H9 (cell line): ENCODE measurements around the gene EFCAB10. TPM values are rescaled to one million over a fixed set of nuclear protein-coding genes. Genes with fewer than 3 reads are reported as not detected.
A peak's percentile ranks its signal among the peaks of the same experiment; 100 is the strongest.

Source experiments
- DNase-seq: peaks from one replicate; pipeline ENCODE4 v3.0.0-alpha.2; 2017
- H2AFZ ChIP-seq: one replicate; pipeline ENCODE4 v1.6.1; 2013; ENCODE audit warnings: mild to moderate bottlenecking, low read length, control low read depth, moderate library complexity
- H2AK5ac ChIP-seq: 2 replicates; pipeline ENCODE4 v1.6.1; 2013; ENCODE audit warnings: low read length, control low read depth, mixed read lengths; ENCODE audit not compliant: insufficient read length
- H2BK120ac ChIP-seq: one replicate; pipeline ENCODE4 v1.6.1; 2013; ENCODE audit warnings: low read depth, mild to moderate bottlenecking, low read length, control low read depth, inconsistent platforms; ENCODE audit not compliant: poor library complexity, severe bottlenecking
- H2BK12ac ChIP-seq: 2 replicates; pipeline ENCODE4 v1.6.1; 2013; ENCODE audit warnings: low read length, control low read depth, mixed read lengths, low read depth; ENCODE audit not compliant: insufficient read length
- H2BK15ac ChIP-seq: 2 replicates; pipeline ENCODE4 v1.6.1; 2013; ENCODE audit warnings: low read depth, low read length, control low read depth
- H2BK20ac ChIP-seq: one replicate; pipeline ENCODE4 v1.6.1; 2013; ENCODE audit warnings: low read depth, mild to moderate bottlenecking, low read length, control low read depth, inconsistent platforms; ENCODE audit not compliant: poor library complexity, severe bottlenecking
- H2BK5ac ChIP-seq: 2 replicates; pipeline ENCODE4 v1.6.1; 2013; ENCODE audit warnings: low read length, control low read depth, mixed read lengths; ENCODE audit not compliant: insufficient read length
- H3K14ac ChIP-seq: 2 replicates; pipeline ENCODE4 v1.6.1; 2013; ENCODE audit warnings: low read length, control low read depth; ENCODE audit not compliant: insufficient read depth
- H3K18ac ChIP-seq: 2 replicates; pipeline ENCODE4 v1.6.1; 2013; ENCODE audit warnings: low read depth, mild to moderate bottlenecking, mixed read lengths, low read length, control low read depth; ENCODE audit not compliant: insufficient read length
- H3K23ac ChIP-seq: 2 replicates; pipeline ENCODE4 v1.6.1; 2013; ENCODE audit warnings: low read length, control low read depth, mixed read lengths, low read depth; ENCODE audit not compliant: insufficient read length
- H3K23me2 ChIP-seq: 2 replicates; pipeline ENCODE4 v1.6.1; 2013; ENCODE audit warnings: low read depth, mild to moderate bottlenecking, mixed read lengths, low read length, control low read depth; ENCODE audit not compliant: insufficient read length, poor library complexity, severe bottlenecking
- H3K27ac ChIP-seq: 2 replicates; pipeline ENCODE4 v1.5.1; 2013; ENCODE audit warnings: low read length, control low read depth, mixed read lengths, low read depth; ENCODE audit not compliant: insufficient read length
- H3K27me3 ChIP-seq: 2 replicates; pipeline ENCODE4 v1.6.1; 2013; ENCODE audit warnings: low read length, control low read depth, inconsistent platforms; ENCODE audit not compliant: insufficient read depth
- H3K4ac ChIP-seq: 2 replicates; pipeline ENCODE4 v1.6.1; 2013; ENCODE audit warnings: low read depth, mild to moderate bottlenecking, control low read depth, inconsistent platforms, low read length, moderate library complexity
- H3K4me1 ChIP-seq: 2 replicates; pipeline ENCODE4 v1.6.1; 2013; ENCODE audit warnings: low read length, control low read depth, inconsistent platforms; ENCODE audit not compliant: insufficient read depth
- H3K4me2 ChIP-seq: 2 replicates; pipeline ENCODE4 v1.6.1; 2013; ENCODE audit warnings: low read length, control low read depth, mixed read lengths; ENCODE audit not compliant: insufficient read length, insufficient read depth
- H3K56ac ChIP-seq: 2 replicates; pipeline ENCODE4 v1.6.1; 2013; ENCODE audit warnings: low read depth, mild to moderate bottlenecking, mixed read lengths, low read length, control low read depth; ENCODE audit not compliant: insufficient read length
- H3K79me1 ChIP-seq: 2 replicates; pipeline ENCODE4 v1.6.1; 2013; ENCODE audit warnings: low read depth, mild to moderate bottlenecking, moderate library complexity, low read length, control low read depth, inconsistent platforms; ENCODE audit not compliant: insufficient read depth, poor library complexity, severe bottlenecking
- H3K79me2 ChIP-seq: 2 replicates; pipeline ENCODE4 v1.6.1; 2013; ENCODE audit warnings: low read length, control low read depth, inconsistent platforms; ENCODE audit not compliant: insufficient read depth
- H3K9ac ChIP-seq: 2 replicates; pipeline ENCODE4 v1.6.1; 2013; ENCODE audit warnings: low read length, control low read depth, mixed read lengths; ENCODE audit not compliant: insufficient read length; ENCODE audit errors: extremely low read depth
- H3K9me3 ChIP-seq: one replicate; pipeline ENCODE4 v1.6.1; 2013; ENCODE audit warnings: low read depth, low read length, inconsistent platforms; ENCODE audit not compliant: control insufficient read depth
- H3T11ph ChIP-seq: one replicate; pipeline ENCODE4 v1.6.1; 2013; ENCODE audit warnings: mild to moderate bottlenecking, low read length, control low read depth, inconsistent platforms
- H4K20me1 ChIP-seq: one replicate; pipeline ENCODE4 v1.6.1; 2013; ENCODE audit not compliant: control insufficient read depth, insufficient read length, insufficient read depth
- H4K5ac ChIP-seq: 2 replicates; pipeline ENCODE4 v1.6.1; 2013; ENCODE audit warnings: low read depth, mild to moderate bottlenecking, mixed read lengths, low read length, control low read depth; ENCODE audit not compliant: insufficient read length
- H4K8ac ChIP-seq: replicated peaks from 2 replicates; pipeline ENCODE4 v1.6.1; 2013; ENCODE audit warnings: low read length, control low read depth, mixed read lengths, low read depth; ENCODE audit not compliant: insufficient read length
- H4K91ac ChIP-seq: 2 replicates; pipeline ENCODE4 v1.6.1; 2013; ENCODE audit warnings: low read depth, mild to moderate bottlenecking, moderate library complexity, mixed read lengths, low read length, control low read depth; ENCODE audit not compliant: insufficient read length
- H3K27ac Mint-ChIP-seq, 3 experiments: 2 replicates in 2 of 3; 3 replicates in 1 of 3; pipeline ENCODE4 v1.8.0; 2020 to 2021; ENCODE audit warnings: mixed read lengths in 3 of 3, mild to moderate bottlenecking in 1 of 3, moderate library complexity in 1 of 3
- H3K27me3 Mint-ChIP-seq: 2 replicates; pipeline ENCODE4 v1.8.0; 2021; ENCODE audit warnings: low read depth, mild to moderate bottlenecking, moderate library complexity, mixed read lengths
- H3K36me3 Mint-ChIP-seq, 3 experiments: 2 replicates in 2 of 3; 3 replicates in 1 of 3; pipeline ENCODE4 v1.8.0; 2020 to 2021; ENCODE audit warnings: low read depth in 3 of 3, mixed read lengths in 3 of 3; ENCODE audit not compliant: insufficient read depth in 1 of 3
- H3K4me1 Mint-ChIP-seq, 2 experiments: 2 replicates each; pipeline ENCODE4 v1.8.0; 2020; ENCODE audit warnings: mixed read lengths in 2 of 2
- H3K4me3 Mint-ChIP-seq, 2 experiments: 2 replicates in 1 of 2; 3 replicates in 1 of 2; pipeline ENCODE4 v1.8.0; 2020 to 2021; ENCODE audit warnings: mild to moderate bottlenecking in 2 of 2, mixed read lengths in 2 of 2, moderate library complexity in 1 of 2
- H3K9me3 Mint-ChIP-seq, 2 experiments: 2 replicates in 1 of 2; 3 replicates in 1 of 2; pipeline ENCODE4 v1.8.0; 2020; ENCODE audit warnings: mild to moderate bottlenecking in 2 of 2, mixed read lengths in 2 of 2, moderate library complexity in 1 of 2
- WGBS: extraction: QIAGEN DNeasy Blood & Tissue Kit; methylation state at CpG from one replicate; pipeline ENCODE4 v1.1.7; 2013; ENCODE audit warnings: missing lambda C conversion rate, low lambda C conversion rate, mixed read lengths; ENCODE audit not compliant: insufficient read length; ENCODE audit errors: extremely low coverage; 5-methylcytosine and 5-hydroxymethylcytosine counted together
- total RNA-seq: library from RNA; stranded (reverse); gene quantifications from 2 replicates; pipeline ENCODE4 v1.2.1, GENCODE V29; 2021
- TF ChIP-seq, protein P1 (sequence below): fragments of 200-600 bp; sonication (generic); conservative IDR thresholded peaks from 3 replicates; pipeline ENCODE4 v1.8.0; 2021; ENCODE audit warnings: antibody characterized with exemption, mild to moderate bottlenecking

Gene EFCAB10
- total RNA-seq, 1 experiment from 2014 or later = 1.5 TPM

DNA sequence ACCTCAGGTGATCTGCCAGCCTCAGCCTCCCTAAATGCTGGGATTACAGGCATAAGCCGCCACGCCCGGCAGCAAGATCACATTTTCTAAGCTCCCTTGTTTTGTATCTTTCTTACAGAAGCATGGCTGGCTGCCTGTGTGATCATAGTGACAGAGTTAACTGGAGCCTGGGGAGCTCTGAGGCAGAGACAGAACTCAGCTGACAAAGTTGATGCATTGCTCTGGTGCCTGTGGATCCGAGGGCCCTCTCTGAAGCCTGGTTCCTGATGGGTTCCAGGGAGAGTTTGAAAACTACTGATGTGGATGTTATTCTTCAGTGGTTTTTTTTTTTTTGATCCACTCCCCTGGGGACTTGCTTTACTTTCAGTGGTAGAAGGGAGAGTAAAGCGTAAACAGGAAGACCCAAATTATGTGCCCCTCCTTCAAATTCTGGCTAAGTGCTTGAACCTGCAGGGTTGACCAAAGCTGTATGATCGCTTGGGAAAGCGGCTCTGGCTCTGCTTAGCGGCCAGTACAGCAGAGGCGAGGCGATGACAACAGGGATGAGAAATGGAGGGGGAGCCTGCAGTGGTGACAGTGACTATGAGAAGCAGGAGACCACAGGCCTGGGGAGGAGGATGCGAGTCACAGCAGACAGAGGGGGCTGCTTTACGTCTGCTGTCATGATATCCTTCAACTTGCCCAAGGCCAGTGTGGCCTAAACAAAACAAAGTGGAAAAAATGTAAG lies 6.8 kb upstream of the EFCAB10 start:
- Mint-ChIP-seq H3K27me3 (no peaks in the 10 kb centered on the region), H3K27ac (peak overlapping the region in 2 of 3 experiments; percentile 25 to 83; a peak in 3 of 7 replicates), H3K4me1 (peaks cover 0 to 3% of the 10 kb centered on the region in 2 experiments; a peak in 2 of 4 replicates), H3K36me3 (peaks cover 4 to 11% (median 9%) of the 10 kb centered on the region in 3 experiments), H3K9me3 (peaks cover 9 to 13% of the 10 kb centered on the region in 2 experiments), H3K4me3 (no peak overlapping the region)
- no peak overlapping the region for H3K9ac ChIP-seq
- H3K18ac ChIP-seq = no peak overlapping the region
- H3K4me1 ChIP-seq = no peaks in the 10 kb centered on the region
- H2AFZ ChIP-seq = no peak overlapping the region
- no peak overlapping the region for H4K5ac ChIP-seq
- H3K27ac ChIP-seq = no peak overlapping the region
- H3K27me3 ChIP-seq = no peaks in the 10 kb centered on the region
- H3T11ph ChIP-seq = no peak overlapping the region
- H3K79me2 ChIP-seq = no peaks in the 10 kb centered on the region
- peak overlapping the region; percentile 61; the same call in 1 of the 2 replicates for H3K14ac ChIP-seq
- H3K9me3 ChIP-seq = no peaks in the 10 kb centered on the region
- no peak overlapping the region for H4K8ac ChIP-seq
- no peaks in the 10 kb centered on the region for H4K20me1 ChIP-seq
- no peaks in the 10 kb centered on the region for H3K23me2 ChIP-seq
- H2BK120ac ChIP-seq = no peak overlapping the region
- H2BK12ac ChIP-seq = no peak overlapping the region
- H3K56ac ChIP-seq = no peak overlapping the region
- H2AK5ac ChIP-seq = no peak overlapping the region
- no peak overlapping the region for H3K4me2 ChIP-seq
- no peak overlapping the region for H2BK5ac ChIP-seq
- no peak overlapping the region for H3K23ac ChIP-seq
- no peaks in the 10 kb centered on the region for H3K79me1 ChIP-seq
- DNase-seq = no peak
- no CpG with 5 or more reads among the region's 12 CpGs for WGBS
- no peak overlapping the region for H3K4ac ChIP-seq
- no peak overlapping the region for H2BK20ac ChIP-seq
- H4K91ac ChIP-seq = no peak overlapping the region
- H2BK15ac ChIP-seq = no peak overlapping the region
- TF ChIP-seq, protein P1, sequence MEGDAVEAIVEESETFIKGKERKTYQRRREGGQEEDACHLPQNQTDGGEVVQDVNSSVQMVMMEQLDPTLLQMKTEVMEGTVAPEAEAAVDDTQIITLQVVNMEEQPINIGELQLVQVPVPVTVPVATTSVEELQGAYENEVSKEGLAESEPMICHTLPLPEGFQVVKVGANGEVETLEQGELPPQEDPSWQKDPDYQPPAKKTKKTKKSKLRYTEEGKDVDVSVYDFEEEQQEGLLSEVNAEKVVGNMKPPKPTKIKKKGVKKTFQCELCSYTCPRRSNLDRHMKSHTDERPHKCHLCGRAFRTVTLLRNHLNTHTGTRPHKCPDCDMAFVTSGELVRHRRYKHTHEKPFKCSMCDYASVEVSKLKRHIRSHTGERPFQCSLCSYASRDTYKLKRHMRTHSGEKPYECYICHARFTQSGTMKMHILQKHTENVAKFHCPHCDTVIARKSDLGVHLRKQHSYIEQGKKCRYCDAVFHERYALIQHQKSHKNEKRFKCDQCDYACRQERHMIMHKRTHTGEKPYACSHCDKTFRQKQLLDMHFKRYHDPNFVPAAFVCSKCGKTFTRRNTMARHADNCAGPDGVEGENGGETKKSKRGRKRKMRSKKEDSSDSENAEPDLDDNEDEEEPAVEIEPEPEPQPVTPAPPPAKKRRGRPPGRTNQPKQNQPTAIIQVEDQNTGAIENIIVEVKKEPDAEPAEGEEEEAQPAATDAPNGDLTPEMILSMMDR = no peak
